Stimulated activated CD4-positive, alpha-beta T cell treated with anti-CD3 and anti-CD28 coated beads, Interleukin-15, amount 100 ng/mL, for 24 hours (primary cell): ENCODE data around the gene LENG1.
A peak's percentile ranks its signal among the peaks of the same experiment; 100 is the strongest.

ENCODE experiments used
- DNase-seq: peaks from one replicate; pipeline ENCODE4 v3.0.0-alpha.2; 2020

The LENG1 gene

GRCh38 chr19:54162241-54162805 lies 2.8 kb upstream of the LENG1 start:
- peak; percentile 88 for DNase-seq

GRCh38 chr19:54160854-54161253 lies 1.3 kb upstream of the LENG1 start:
- DNase-seq: no peak

GRCh38 chr19:54160182-54160811 lies 776 bp upstream of the LENG1 start:
- DNase-seq: no peak

DNA sequence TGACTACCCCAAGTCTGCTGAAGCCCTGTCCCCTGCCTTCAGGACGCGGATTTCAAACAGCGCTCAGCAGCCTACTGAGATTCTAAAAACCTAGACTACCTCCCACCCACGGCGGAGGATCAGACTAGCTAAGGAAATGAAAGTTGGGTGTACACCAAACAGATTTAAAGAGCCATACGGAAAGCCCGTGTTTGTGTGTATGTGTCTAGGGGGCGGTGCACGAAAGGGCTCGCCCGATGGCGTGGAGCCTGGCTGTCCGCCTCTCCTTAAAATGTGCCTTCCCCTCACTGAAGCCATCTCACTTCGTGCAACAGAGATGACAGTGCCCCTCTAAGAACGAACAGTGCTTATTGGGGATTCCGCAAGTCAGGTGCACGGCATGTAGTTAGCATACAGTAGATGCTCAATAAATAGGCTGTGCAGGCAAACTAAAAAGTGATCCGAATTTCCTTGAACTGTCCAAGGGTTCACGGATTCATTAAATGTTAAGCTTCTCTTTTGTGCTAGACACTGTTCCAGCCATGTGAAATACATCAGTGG lies 639 bp downstream of the LENG1 start:
- peak; percentile 55 for DNase-seq

DNA sequence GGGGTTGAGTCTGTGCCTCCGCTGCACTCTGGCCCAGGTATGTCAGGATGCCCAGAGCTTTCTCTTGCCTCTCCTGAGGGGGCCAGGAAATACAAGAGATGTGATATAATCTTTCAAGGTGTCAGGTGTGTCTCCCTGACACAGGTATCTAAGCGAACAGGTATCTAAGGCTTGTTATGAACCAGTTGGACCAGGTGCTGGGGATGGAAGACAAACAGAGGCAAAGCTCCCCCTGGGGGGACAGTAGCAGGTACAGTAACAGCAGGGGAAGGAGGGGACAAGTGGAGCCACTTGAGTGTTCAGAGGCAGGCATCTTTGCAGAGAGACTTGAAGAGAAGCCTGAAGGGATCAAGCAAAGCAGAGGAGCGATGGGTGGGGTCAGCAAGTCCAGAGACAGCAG lies 2.6 kb downstream of the LENG1 start:
- DNase-seq: no peak

GRCh38 chr19:54156490-54156889 lies 3.0 kb downstream of the LENG1 start:
- DNase-seq: no peak

GRCh38 chr19:54155694-54156093 lies 3.8 kb downstream of the LENG1 start:
- DNase-seq: no peak

DNA sequence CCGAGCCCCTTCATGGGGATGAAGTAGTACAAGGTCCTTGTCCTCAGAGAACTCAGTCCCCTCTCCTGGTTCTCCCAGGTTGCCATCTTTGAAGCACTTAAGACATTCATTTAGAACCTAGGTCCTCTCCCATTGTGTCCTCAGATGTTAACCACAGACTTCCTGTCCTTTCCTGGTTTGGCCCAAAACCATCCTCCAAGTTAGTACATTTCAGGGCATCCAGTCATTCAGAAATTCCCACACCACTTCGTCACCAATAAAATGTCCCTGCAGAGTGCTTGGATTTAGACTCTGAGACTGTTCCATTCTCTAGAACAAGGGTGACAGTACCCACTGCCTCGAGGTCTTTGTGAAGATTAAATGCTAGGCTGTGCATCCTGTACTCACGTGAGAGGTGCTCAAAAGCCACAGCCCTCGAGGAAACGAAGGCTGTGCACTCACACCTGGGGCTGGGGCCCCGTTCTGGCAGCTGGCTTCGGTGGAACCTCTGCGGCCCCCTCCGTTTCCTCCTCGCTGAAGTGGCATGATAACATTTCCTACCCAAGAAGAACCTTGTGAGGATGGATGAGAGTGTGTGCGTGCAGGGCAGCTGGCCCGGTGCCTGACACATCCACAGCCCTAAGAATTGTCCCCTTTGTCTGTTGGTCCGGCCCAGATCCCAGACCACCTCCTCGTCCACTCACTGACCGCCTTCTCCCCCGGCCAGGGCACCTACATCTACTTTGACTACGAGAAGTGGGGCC lies 4.7 kb downstream of the LENG1 start:
- peak; percentile 39 for DNase-seq

GRCh38 chr19:54153731-54154326 lies 5.7 kb downstream of the LENG1 start:
- no peak for DNase-seq

GRCh38 chr19:54152878-54153524 lies 6.5 kb downstream of the LENG1 start:
- DNase-seq: no peak

DNA sequence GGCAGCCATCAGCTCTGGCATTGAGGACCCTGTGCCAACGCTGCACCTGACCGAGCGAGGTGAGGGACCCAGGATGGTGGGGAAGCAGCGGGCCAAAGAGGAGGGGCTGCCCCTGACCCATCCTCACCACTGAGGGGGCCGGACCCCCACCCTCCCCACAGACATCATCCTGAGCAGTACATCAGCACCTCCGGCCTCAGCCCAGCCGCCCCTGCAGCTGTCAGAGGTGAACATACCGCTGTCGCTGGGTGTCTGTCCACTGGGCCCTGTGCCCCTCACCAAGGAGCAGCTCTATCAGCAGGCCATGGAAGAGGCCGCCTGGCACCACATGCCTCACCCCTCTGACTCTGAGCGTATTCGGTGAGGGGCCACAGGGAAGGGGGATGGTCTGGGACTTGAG lies 7.3 kb downstream of the LENG1 start:
- DNase-seq: no peak

DNA sequence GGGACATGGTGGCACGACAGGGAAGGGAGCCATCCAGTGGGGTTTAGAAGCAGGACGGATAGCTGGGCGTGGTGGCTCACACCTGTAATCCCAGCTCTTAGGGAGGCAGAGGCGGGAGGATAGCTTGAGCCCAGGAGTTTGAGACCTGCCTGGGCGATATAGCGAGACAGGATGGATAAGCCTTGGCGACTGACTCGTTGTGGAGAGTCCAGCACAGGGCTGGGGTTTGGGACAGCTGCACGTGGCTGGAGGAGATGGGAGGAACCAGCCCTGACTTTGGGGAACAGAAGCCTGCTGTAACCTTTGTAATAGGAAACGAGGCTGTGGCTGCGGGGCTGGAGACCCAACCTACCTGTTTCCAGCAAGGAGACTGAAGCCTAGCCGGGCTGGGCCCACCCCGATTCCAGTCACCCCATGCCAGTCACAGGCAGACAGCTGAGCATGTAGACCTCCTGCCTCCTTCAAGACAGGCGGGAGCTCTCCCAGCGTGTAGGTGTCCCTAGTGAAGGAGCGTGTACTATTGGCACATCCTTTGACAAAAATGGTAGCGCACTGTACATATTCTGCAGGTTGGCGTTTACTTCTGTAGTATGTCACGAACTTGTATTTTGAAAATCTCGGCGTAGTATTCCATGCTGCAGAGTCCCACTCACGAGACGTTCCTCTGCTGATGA lies 8.0 kb downstream of the LENG1 start:
- no peak for DNase-seq

GRCh38 chr19:54149021-54149812 lies 10.3 kb downstream of the LENG1 start:
- no peak for DNase-seq

GRCh38 chr19:54148158-54148557 lies 11.4 kb downstream of the LENG1 start:
- DNase-seq: no peak

DNA sequence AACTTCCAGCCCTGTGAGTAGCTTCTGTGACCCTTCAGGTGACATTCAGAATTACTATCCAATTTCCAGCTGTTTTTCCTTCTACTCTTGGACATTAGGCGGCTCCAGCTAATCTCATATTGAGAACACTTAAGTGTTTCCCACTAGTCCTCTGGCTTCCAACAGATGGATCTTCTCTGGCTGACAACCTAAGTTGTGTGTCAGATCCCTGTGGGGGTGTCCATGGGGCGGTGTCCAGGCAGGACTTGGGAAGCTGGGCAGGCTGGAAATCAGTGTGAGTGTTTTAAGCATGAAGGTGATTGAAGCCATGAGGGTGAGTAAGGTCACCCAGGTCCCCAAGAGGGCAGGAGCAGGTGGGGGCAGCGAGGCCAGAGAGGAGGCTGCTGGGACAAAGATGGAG lies 11.8 kb downstream of the LENG1 start:
- no peak for DNase-seq

DNA sequence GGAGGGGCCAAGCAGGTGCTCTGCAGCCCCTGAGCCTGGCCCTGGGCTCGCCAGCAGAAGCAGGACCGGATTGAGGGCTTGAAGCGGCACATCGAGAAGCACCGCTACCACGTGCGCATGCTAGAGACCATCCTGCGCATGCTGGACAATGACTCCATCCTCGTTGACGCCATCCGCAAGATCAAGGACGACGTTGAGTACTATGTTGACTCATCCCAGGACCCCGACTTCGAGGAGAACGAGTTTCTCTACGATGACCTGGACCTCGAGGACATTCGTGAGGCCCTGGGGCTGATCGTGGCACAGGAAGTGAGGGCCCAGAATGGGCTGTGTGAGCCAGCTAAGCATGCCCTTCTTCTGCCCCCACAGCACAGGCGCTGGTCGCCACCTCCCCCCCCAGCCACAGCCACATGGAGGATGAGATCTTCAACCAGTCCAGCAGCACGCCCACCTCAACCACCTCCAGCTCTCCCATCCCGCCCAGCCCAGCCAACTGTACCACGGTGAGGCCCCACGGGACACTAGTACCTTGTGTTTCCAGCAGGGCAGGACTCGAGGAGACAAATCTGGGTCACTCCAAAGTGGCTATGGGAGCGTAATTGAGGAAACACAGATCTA lies 13.9 kb downstream of the LENG1 start:
- no peak for DNase-seq

DNA sequence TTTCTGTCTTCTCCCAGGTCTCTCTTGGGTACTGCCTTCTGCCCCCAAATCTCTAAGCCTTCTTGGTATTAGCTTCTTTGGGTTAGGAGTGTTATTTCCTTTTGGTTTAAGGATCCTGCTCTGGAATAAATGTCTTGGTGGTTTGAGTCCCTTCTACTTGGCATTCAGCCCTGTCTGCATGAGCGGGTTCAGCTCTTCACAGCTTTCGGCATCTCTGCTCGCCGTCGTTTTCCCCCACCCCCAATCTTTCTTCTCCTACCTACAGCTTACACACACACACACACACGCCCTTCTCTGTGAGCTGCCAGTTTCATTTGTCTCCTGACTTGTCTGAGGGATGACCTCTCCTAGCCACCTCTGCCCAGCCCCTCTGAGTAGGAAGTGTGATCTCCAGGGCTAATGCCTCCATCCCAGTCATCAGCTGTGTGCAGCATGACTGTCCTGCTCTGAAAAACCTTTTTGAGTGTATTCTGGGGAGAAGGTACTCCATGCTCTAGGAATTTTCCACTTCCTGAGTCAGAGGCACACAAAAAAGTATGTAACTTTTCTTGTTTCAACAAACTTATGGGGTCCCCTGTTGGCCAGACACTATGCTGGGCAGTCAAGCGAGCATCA lies 17.2 kb downstream of the LENG1 start:
- no peak for DNase-seq

GRCh38 chr19:54141356-54141755 lies 18.2 kb downstream of the LENG1 start:
- no peak for DNase-seq

DNA sequence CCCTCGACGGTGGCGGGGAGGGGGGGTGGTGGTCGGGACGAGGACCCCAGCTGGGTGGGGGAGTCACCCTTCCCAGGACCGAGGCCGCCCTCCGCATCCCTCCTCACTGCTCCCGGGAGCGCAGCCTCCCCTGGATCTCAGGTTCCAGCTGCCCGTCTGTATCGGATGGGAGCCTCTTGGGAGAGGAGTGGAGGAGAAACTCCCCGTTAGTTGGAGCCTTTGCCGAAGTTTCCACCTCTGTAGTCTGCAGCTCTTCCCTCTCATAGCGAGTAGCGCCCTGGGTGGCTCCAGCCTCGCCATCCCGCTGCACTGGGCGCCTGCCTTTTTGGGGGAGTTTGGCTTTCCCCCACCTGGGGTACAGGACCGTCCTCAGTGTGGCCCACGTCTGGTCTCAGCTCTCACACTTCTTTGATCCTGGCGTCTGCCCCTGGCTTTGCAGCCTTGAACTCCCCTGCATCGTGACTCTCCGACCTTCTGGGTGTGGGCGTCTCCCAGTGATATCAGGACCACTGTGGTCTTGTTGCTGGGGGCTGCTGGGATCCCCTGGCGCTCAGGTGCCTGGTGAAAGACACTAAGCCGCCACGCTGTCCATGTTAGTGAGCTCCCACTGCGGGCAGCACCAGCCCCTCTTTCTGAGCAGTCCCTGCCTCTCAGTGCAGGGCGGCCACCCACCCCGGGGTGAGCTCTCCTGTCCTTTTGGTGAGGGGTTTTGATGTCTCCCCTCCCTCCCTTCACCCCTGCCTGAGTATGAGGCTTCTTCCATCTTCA lies 20.8 kb downstream of the LENG1 start:
- peak; percentile 47 for DNase-seq
